Uterus (tissue), 2 donors: ENCODE data around the gene PLCG2.
A peak's percentile ranks its signal among the peaks of the same experiment; 100 is the strongest.

Experiments used
- POLR2A ChIP-seq, 2 donors: fragments of 450-650 bp; IDR thresholded peaks; one replicate each; pipeline ENCODE4 v1.6.1; 2016; ENCODE audit warnings: antibody characterized with exemption in 2 of 2, mild to moderate bottlenecking in 1 of 2, moderate library complexity in 1 of 2
- TF ChIP-seq, protein P1 (sequence below), 4 experiments: fragments of 200-600 bp in 2 of 4; fragments of 450-650 bp in 2 of 4; sonication (generic) in 2 of 4; IDR thresholded peaks; one replicate each; pipeline ENCODE4 v1.5.1; 2016 to 2019; ENCODE audit warnings: antibody characterized with exemption in 4 of 4, mild to moderate bottlenecking in 2 of 4, moderate library complexity in 1 of 4

DNA sequence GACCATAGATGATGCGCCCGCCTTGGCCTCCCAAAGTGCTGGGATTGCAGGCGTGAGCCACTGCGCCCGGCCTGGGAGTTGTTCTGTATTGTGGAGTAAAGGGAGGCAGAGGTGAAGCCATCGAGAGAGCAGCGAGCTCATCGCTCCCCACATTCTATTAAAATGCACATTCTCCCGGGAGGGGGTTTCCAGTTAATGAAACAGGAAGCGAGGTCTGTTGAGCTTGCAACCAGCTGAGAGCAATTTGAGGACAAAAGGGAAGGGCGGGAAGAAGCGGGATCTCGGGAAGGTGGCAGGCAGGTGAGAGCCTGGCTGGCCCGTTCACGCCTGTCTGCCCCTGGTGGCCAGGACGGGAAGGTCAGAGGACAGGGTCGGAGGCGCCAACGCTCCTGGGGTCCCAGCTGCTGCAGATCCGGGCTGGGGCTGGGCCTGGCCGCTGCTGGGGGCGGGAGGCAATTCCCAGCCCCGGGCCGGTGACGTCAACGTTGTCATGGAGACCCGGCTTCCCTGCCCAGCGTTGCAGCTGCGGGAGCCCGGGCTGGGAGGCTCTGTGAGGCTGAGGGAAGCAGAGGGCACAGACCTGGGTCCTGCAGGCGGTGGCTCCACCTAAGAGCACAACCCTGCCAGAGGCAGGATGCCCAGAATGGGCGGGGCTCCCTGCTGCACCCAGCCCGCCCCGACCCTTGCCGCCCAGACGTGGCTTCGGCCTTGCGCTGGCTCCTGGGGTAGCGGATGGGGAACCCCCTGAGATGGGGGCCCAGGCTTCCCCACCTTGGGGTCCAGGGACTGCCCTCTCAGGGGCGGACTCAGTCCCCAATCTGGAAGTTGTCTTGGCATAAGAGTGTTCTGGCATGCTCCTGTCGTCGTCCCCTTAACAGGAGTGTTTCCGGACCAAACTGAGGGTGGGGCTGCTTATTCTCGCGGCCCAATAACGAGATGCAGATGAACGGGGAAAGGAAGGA lies 48.7 kb upstream of the PLCG2 start:
- TF ChIP-seq, protein P1, sequence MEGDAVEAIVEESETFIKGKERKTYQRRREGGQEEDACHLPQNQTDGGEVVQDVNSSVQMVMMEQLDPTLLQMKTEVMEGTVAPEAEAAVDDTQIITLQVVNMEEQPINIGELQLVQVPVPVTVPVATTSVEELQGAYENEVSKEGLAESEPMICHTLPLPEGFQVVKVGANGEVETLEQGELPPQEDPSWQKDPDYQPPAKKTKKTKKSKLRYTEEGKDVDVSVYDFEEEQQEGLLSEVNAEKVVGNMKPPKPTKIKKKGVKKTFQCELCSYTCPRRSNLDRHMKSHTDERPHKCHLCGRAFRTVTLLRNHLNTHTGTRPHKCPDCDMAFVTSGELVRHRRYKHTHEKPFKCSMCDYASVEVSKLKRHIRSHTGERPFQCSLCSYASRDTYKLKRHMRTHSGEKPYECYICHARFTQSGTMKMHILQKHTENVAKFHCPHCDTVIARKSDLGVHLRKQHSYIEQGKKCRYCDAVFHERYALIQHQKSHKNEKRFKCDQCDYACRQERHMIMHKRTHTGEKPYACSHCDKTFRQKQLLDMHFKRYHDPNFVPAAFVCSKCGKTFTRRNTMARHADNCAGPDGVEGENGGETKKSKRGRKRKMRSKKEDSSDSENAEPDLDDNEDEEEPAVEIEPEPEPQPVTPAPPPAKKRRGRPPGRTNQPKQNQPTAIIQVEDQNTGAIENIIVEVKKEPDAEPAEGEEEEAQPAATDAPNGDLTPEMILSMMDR (IDR thresholded peaks at IDR 0.05), result peak in 3 of 4 experiments; percentile 46 to 57 (median 56)
- no peak for TF ChIP-seq POLR2A (IDR thresholded peaks at IDR 0.05)
